Lung (tissue), 16 donors: ENCODE measurements around the gene TMEM17. TPM values are rescaled to one million over a fixed set of nuclear protein-coding genes. Genes with fewer than 3 reads are reported as not detected.

ENCODE experiments used
- ATAC-seq: fragments of 200-7000 bp; cut with Tn5 transposase; one replicate; pipeline ENCODE4 v1.9.1; 2020; ENCODE audit warnings: moderate number of reproducible peaks; ENCODE audit not compliant: insufficient read depth, low FRiP score
- DNase-seq, 3 donors: peaks; one replicate each; pipeline ENCODE4 v3.0.0-alpha.2; 2013 to 2017
- H3K27ac ChIP-seq, 2 donors: one replicate each; pipeline ENCODE4 v1.5.1; 2013; ENCODE audit warnings: mild to moderate bottlenecking in 2 of 2, moderate library complexity in 2 of 2, control low read depth in 1 of 2, inconsistent platforms in 1 of 2, low read depth in 1 of 2, low read length in 1 of 2
- H3K27me3 ChIP-seq, 3 donors: one replicate each; pipeline ENCODE4 v1.5.1; 2013; ENCODE audit warnings: low read length in 2 of 3; ENCODE audit not compliant: control insufficient read depth in 3 of 3, insufficient read depth in 3 of 3
- H3K36me3 ChIP-seq, 4 donors: one replicate each; pipeline ENCODE4 v1.5.1; 2013; ENCODE audit warnings: low read length in 4 of 4, mild to moderate bottlenecking in 1 of 4, moderate library complexity in 1 of 4; ENCODE audit not compliant: control insufficient read depth in 4 of 4, insufficient read depth in 4 of 4
- H3K4me1 ChIP-seq, 5 donors: one replicate each; pipeline ENCODE4 v1.5.1; 2013; ENCODE audit warnings: low read length in 5 of 5, mild to moderate bottlenecking in 2 of 5, moderate library complexity in 1 of 5; ENCODE audit not compliant: control insufficient read depth in 5 of 5, insufficient read depth in 5 of 5
- H3K4me3 ChIP-seq: one replicate; pipeline ENCODE4 v1.5.1; 2013; ENCODE audit warnings: mild to moderate bottlenecking, control low read depth, moderate library complexity
- H3K9ac ChIP-seq, 2 donors: one replicate each; pipeline ENCODE4 v1.5.1; 2013; ENCODE audit warnings: low read length in 2 of 2, control low read depth in 1 of 2; ENCODE audit not compliant: insufficient read depth in 1 of 2
- H3K9me3 ChIP-seq, 4 donors: one replicate each; pipeline ENCODE4 v1.5.1; 2013; ENCODE audit warnings: low read length in 3 of 4, mild to moderate bottlenecking in 1 of 4, moderate library complexity in 1 of 4; ENCODE audit not compliant: control insufficient read depth in 4 of 4, insufficient read depth in 3 of 4
- CTCF ChIP-seq: IDR thresholded peaks from 2 replicates; pipeline ENCODE4 v1.5.1; 2012; ENCODE audit warnings: mild to moderate bottlenecking; ENCODE audit errors: control extremely low read depth, extremely low read depth
- WGBS, 2 donors: extraction: QIAGEN DNeasy Blood & Tissue Kit; methylation state at CpG; one replicate each; pipeline ENCODE4 v1.1.7; 2013; 5-methylcytosine and 5-hydroxymethylcytosine counted together
- long read RNA-seq, 5 donors: transcript quantifications; one replicate each; lab custom pipeline, GENCODE V29; 2026
- polyA plus RNA-seq, 2 donors: library from polyadenylated mRNA; stranded (reverse); fragments of 200-250 nt; gene quantifications; one replicate each; pipeline ENCODE4 v1.2.1, GENCODE V29; 2013
- total RNA-seq, 2 donors: library from RNA; depleted of rRNA in 1 of 2; stranded (reverse); fragments of >200 nt in 1 of 2; gene quantifications; one replicate each; pipeline ENCODE4 v1.2.1, GENCODE V29; 2014 to 2021
- donor health status: control.
- donor health status: control.
- donor health status: Bipolar disorder and iron deficiency.
- donor health status: healthy.
- donor health status: DM: yes; HTN: yes; CAD: no.

TMEM17 gene
- total RNA-seq (1 to 10 TPM; 3.2 to 3.9 TPM), polyA plus RNA-seq (1 to 10 TPM; 1.6 to 2.1 TPM)
- long read RNA-seq, donor 1, transcript TMEM17-201 (4 exons, 1,797 nt) = major isoform, 5 of 5 reads
- long read RNA-seq, donor 1, partial matches to known transcripts = 0 of 5 reads
- long read RNA-seq, donor 1, other reads (novel, unspliced or antisense) = 0 of 5 reads
- long read RNA-seq, donor 2, partial matches to known transcripts = 0 of 2 reads
- long read RNA-seq, donor 2, other reads (novel, unspliced or antisense) = 0 of 2 reads
- long read RNA-seq, donor 3, partial matches to known transcripts = 0 of 1 reads
- long read RNA-seq, donor 3, other reads (novel, unspliced or antisense) = 0 of 1 reads
- long read RNA-seq, donor 4, partial matches to known transcripts = 0 of 2 reads
- long read RNA-seq, donor 4, other reads (novel, unspliced or antisense) = 0 of 2 reads
- long read RNA-seq, donor 5, transcript TMEM17-201 (4 exons, 1,797 nt) = major isoform, 5 of 10 reads
- long read RNA-seq, donor 5, partial matches to known transcripts = 5 of 10 reads
- long read RNA-seq, donor 5, other reads (novel, unspliced or antisense) = 0 of 10 reads

GRCh38 chr2:62505750-62506420 lies at the start of gene TMEM17:
Gene TMEM17, minus strand, starts transcription at chr2:62506195. Its CDS starts 66 bp downstream, at chr2:62506129.
- Histone ChIP-seq H3K4me3 (peak within 1 kb of the TSS; percentile 71), H3K9me3 (no peaks in the 10 kb centered on the region), H3K36me3 (peaks cover 0 to 6% (median 0%) of the 10 kb centered on the region in 4 donors), H3K27ac (peak within 1 kb of the TSS; percentile 93 to 98), H3K27me3 (no peaks in the 10 kb centered on the region), H3K4me1 (peaks cover 0 to 6% (median 0%) of the 10 kb centered on the region in 5 donors), H3K9ac (peak within 1 kb of the TSS; percentile 74 to 93)
- peak; percentile 96 for ATAC-seq
- 0% methylated on average over 59 to 68 of the region's 68 CpGs for WGBS, 2 donors
- peak; percentile 94 to 98 (median 97) for DNase-seq
- no peak for TF ChIP-seq CTCF

- Histone ChIP-seq H3K4me3 (no peak overlapping the region), H3K27ac (no peak overlapping the region), H3K9ac (no peak overlapping the region), H3K36me3 (no peaks in the 10 kb centered on the region), H3K4me1 (no peaks in the 10 kb centered on the region), H3K27me3 (no peaks in the 10 kb centered on the region), H3K9me3 (no peaks in the 10 kb centered on the region)
- ATAC-seq (no peak), DNase-seq (no peak)
- no peak for TF ChIP-seq CTCF
Measured at GRCh38 chr2:62554440-62554839, 48.4 kb upstream of the TMEM17 start.

- no peak for TF ChIP-seq CTCF
- H3K27me3 ChIP-seq = no peaks in the 10 kb centered on the region
- no peak overlapping the region for H3K4me3 ChIP-seq
- no peak for ATAC-seq
- H3K4me1 ChIP-seq = no peaks in the 10 kb centered on the region
- no peak for DNase-seq
- no peaks in the 10 kb centered on the region for H3K9me3 ChIP-seq
- no peaks in the 10 kb centered on the region for H3K36me3 ChIP-seq
- 88 to 95% methylated on average over 2 of the region's 2 CpGs for WGBS, 2 donors
- no peak overlapping the region for H3K27ac ChIP-seq
- H3K9ac ChIP-seq = no peak overlapping the region
Measured at GRCh38 chr2:62550461-62550860, 44.5 kb upstream of the TMEM17 start.
